ENCODE measurements around the gene PRSS35. TPM values are rescaled to one million over a fixed set of nuclear protein-coding genes. Genes with fewer than 3 reads are reported as not detected.

Gene PRSS35
- total RNA-seq (2022; extraction: Qiagen RNA extraction; ENCODE audit: low read depth), result 0.05 to 0.11 TPM (median 0.09 TPM) in 4 of 5 replicates, not detected in the other

DNA sequence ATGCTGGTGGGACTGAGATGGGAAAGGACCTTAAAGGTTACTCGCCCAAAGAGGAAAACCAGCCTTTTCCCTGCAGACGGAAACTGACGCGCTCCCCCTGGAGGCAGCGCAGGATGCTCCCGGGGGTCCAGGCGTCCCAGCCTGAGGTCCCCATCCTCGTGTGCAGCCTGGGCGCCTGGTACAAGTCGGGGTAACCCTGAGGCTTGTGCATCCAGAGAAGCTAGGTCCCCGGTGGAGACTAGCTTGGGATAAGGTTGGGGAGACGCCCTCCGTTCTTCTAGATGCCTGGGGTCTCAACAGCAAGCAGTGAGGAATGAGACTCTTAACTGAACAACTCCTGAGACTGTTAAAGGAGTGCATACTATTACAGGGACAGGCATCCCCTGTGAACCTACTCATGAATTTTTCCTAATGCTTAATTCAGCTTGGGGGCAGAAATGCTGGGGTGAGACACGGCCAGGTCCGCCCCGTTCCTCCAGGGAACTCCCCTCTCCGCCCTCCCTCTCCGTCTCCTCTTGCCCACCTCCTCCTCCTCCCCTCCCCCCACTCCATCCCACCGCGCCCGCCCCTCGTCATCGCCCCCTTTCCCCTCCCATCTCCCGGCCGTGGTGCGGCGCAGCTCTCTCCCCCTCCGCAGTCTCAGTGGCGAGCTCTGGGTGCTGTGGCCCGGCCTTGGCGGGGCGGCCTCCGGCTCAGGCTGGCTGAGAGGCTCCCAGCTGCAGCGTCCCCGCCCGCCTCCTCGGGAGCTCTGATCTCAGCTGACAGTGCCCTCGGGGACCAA is at the start of gene PRSS35:
Gene PRSS35, plus strand, starts transcription at position 634 of the 781 bp plus-strand sequence. CDS start 10,908 bp downstream, outside the sequence.

Other genes with a start within 250 kb of the PRSS35 start
- gene ME1, start 81.5 kb upstream of the PRSS35 start, total RNA-seq (2022; extraction: Qiagen RNA extraction; ENCODE audit: low read depth), result 41.2 to 49.7 TPM (median 44.9 TPM) in 5 replicates
- gene SNAP91, start 196.6 kb downstream of the PRSS35 start, total RNA-seq (2022; extraction: Qiagen RNA extraction; ENCODE audit: low read depth), result 0.11 to 0.45 TPM (median 0.13 TPM) in 5 replicates

Measured in A549 treated with DMSO at 1 μM for 4 hours (cell line).